Stimulated activated naive CD8-positive, alpha-beta T cell treated with anti-CD3 and anti-CD28 coated beads, Interleukin-15, Interleukin-2, amounts not matched to agents 100 U/mL and 50 U/mL, for 24 hours (primary cell): ENCODE measurements around the gene ADAM15.

Source experiments
- ATAC-seq: fragments of 150-1000 bp; cut with Tn5 transposase; one replicate; pipeline ENCODE4 v1.10.0; 2021
- DNase-seq: peaks from one replicate; pipeline ENCODE4 v3.0.0; 2021

ADAM15 gene

GRCh38 chr1:155050560-155051341 is at the start of gene ADAM15:
Gene ADAM15, plus strand, starts transcription at chr1:155051316. Its CDS starts 71 bp downstream, at chr1:155051387.
- peak; percentile 88 for DNase-seq
- ATAC-seq = peak; percentile 77

- DNase-seq = no peak
- ATAC-seq = no peak
Measured at GRCh38 chr1:155001425-155001674, 49.8 kb upstream of the ADAM15 start.

GRCh38 chr1:155001675-155002463 is 49.2 kb upstream of the ADAM15 start:
- ATAC-seq = peak; percentile 67

DNA sequence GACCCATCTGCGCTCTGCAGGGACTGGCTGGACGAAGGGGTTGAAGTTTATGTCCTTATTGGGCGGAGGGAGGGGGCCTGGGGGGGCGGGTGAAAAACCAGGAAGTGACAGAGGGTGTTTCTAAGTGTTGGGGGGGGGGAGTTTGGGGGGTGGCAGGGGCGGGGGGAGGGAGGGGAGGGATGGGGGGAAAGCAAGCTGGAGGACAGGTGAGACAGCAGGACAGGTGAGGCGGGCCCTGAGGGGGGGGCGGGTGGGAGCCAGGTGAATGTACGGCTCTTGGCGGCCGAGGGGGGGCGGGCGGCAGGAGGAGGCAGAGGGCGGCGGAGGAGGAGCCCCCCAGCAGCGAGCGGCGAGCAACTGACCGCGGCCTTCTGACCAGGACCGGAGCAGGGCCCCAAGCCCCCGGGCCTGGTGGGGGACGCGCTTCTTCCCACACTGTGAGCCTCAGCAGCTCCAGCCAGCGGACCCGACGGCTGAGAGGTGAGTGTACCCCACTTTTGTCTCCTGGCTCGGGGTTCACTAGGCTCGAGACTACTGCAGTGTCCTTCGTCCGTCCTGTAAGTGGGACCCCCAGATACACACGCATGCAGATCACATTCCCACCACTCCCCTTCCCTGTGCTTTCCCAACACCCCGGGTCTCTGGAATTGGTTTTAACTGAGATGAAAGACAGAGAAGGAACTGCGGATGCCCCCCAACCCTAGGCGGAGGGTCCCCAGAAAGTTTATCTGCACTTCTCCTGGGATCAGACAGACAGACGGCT is 48.5 kb upstream of the ADAM15 start, which contains the start of gene ZBTB7B:
Gene ZBTB7B (plus strand): TSS at position 339 of the 763 bp plus-strand sequence. CDS start 11,859 bp downstream, outside the sequence.
- DNase-seq (no peak), ATAC-seq (no peak)

More at GRCh38 chr1:155001675-155002463, 49.2 kb upstream of the ADAM15 start:
- DNase-seq = peak; percentile 99

DNA sequence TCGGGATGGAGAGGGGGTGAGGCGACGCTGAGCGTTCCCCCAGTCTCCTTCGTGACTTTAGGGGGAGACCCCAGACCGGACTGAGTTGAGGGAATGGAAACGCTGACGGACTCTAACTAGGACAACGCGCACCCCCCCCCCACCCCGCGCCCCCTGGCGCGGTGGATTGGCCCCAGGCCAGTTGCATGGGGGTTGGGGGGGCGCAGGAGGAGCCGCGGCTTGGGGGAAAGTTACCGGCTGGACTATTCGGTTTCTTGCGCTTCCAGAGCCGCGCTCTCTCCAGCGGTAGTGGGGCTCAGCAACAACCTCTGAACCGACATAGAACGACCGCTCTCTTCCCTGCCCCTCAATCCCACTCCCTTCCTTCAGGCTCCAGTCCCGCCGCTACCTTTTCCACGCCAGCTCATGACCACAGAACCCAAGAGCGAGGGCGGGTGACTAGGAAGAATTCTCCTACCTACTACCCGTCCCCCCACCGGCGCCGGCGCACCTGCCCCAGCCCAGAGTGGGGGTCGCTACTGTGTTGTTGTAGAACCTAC is 47.8 kb upstream of the ADAM15 start:
- ATAC-seq = no peak
- DNase-seq = no peak

- ATAC-seq (no peak), DNase-seq (no peak)
Measured at GRCh38 chr1:155003766-155004351, 47.3 kb upstream of the ADAM15 start.

DNA sequence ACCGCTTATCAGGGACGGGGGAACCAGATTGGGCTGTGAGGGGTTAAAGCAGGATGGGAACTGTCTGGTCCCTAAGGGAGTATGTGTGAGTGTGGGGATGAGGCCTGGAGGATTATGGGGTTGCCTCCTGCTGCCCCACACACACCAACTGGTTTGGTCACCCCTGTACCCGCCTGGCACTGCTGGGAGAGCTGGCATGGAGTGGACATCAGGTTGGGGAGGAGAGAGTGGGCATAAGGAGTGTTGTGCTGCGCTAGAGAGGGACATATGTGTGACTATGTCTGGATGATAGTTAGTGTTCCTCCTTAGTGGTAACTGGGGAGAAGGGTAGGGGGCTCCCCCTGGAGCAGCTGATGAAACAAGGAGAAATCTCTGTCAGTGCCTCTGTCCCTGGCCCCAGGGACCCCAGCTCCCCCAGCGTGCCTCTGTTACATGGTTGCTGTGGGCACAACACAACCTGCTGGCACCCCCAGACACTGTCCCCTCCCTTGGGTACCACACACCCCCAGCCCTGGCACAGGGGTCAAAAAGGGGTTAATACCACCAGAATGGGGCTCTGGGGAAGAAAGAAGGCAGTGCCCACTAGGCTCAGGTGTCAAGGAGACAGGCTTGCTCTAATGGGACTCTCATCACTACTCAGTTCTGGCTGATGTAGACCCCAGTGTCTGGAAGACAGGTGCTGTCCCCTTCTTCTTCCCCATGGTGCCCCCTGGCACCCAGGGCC is 46.6 kb upstream of the ADAM15 start:
- ATAC-seq (no peak), DNase-seq (no peak)

DNA sequence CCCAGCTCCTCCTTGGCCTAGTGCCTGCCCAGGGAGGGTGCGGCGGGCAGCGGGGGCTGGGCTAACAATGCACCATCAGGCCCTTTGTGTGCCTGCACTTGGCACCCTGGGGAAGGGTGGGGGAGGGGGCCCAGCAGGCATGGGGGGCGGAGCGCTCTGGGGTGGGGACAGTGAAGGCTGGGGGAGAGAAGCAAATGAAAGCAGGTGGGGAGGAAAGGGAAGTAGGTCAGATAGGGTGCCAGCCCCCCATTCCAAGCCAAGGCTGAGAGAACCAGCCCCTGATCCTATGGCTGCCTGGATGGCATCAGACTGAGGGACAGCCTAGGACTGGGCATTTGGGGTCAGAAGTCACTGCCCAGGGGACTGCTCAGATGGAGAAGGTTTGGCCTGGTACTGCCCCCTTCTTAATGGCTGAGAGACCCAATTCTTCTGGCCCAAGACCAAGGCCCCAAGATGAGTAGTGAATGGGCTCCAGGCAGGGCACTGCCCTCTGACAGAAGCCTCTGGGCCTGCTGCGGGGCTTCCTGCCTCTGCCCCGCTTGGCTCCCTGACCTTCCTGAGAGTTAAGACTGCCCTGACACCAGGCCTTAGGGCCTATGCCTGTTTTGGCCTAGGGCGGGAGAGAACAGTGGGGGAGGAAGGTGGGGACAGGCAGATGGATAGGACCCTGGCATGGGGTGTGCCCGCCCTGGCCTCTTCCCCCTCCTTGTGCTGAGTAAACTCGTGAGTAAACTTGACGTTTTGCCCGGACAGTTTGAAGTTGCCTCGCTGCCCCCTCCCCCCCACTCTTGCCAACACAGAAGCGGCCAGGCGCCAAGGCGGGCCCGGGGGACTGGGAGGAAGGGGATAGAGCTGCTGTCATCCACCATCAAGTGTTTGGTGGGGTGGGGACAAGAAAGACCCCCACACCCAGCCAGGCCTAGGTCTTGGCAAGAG is 45.8 kb upstream of the ADAM15 start:
- ATAC-seq (no peak), DNase-seq (no peak)

DNA sequence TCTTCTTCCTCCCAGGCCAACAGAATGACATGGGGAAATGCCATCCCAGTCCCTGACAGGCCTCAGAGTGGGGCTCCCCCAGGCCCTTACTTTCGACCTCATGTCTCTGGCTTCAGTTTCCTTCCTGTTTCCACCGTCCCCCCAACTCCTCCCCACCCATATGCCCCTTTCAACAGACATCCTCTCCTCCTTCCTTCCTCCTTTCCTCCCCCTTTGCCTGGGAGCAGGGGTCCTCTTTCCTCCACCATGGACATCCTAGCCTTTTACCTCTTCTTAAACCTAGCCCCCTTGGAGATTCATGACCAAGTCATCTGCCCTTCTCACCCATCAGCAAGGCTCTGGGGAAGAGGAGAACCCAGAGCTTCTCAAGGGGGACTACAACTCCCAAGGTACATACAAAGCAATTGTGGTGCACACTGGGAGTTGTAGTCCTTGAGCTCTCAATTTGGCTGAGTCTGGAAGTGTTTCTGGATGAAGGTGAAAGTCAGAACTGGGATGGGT is 44.5 kb upstream of the ADAM15 start:
- peak; percentile 66 for DNase-seq
- peak; percentile 51 for ATAC-seq

- no peak for DNase-seq
- no peak for ATAC-seq
Measured at GRCh38 chr1:155007251-155007828, 43.8 kb upstream of the ADAM15 start.

GRCh38 chr1:155008015-155008941 is 42.8 kb upstream of the ADAM15 start:
- DNase-seq = no peak
- ATAC-seq = no peak

DNA sequence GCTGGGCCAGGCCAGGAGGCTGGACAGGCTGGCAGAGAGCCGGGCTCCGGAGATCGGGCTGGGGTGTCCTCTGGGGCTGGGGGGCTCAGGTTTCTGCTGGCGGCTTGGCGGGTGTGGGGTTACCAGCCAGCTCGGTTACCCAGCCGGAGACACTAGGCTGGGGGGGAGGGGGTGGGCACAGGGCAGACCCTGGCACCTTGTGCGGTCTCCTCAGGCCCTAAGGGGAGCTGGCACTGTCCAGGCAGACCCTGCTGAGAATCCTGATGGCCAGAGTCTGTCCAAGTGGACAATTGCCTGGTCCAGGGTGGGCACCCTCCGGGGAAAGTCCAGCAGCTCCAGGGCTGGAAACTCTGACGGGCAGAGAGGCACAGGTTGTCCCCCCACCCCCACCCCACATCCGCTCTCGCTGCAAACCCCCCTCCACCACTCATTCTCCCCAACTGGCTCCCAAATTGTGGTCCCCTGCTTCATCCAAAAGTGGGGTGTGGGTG is 41.9 kb upstream of the ADAM15 start:
- DNase-seq (no peak), ATAC-seq (no peak)

GRCh38 chr1:155009742-155010141 is 41.4 kb upstream of the ADAM15 start:
- no peak for ATAC-seq
- no peak for DNase-seq

DNA sequence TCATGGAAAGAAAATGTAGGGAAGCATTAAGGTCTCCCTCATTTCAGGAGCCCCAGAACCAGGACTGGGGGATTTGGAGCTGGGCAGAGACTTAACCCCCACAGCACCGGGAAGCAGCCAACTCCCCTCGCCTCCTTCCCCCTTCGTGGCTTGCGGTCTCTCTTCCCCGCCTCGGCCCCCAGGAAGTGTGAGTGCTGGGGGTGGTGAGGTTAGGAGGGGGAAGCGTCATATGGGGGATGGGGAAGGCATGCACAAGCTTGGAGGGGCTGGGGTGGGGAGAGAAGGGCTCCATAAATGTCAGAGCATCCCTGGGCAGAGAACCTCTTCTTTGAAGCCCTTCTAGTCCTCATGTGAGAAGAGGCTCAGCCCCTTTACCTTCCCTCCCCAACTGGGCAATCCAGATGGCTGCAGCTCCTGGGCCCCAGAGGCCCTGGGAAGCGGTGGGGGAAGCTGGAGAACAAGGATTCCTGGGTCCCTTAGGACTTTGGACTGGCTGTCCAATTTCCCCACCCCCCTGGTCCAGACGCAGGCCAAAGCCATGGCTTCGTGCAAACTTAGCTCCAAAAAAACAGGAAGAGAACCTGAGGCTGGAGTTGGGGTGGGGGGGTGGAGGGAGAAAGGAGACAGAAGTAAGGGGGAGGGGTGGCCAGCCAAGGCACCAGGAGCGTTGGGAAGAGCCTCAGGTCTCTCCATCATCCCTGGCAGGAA is 40.8 kb upstream of the ADAM15 start:
- no peak for DNase-seq
- no peak for ATAC-seq

DNA sequence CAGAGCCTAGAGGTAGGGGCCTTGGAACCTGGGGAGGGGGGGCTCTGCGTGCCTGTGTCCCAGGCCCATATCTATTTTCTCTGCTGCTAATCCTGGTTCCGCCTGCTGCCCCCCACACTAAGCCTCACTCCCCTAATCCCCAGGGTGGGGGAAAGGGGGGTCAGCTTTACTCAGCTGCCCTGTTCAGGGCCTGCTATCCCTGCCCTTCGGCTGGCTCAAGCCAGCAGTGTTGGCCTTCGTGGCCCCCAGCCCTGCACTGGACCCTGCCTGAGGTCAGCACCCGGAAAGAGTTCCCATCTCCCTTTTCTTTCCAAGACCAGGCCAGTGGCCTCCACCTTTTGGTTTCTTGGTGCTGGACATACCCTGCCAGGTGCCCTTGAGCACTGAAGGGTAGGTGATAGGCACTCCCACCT is 40.1 kb upstream of the ADAM15 start:
- ATAC-seq (no peak), DNase-seq (no peak)

DNA sequence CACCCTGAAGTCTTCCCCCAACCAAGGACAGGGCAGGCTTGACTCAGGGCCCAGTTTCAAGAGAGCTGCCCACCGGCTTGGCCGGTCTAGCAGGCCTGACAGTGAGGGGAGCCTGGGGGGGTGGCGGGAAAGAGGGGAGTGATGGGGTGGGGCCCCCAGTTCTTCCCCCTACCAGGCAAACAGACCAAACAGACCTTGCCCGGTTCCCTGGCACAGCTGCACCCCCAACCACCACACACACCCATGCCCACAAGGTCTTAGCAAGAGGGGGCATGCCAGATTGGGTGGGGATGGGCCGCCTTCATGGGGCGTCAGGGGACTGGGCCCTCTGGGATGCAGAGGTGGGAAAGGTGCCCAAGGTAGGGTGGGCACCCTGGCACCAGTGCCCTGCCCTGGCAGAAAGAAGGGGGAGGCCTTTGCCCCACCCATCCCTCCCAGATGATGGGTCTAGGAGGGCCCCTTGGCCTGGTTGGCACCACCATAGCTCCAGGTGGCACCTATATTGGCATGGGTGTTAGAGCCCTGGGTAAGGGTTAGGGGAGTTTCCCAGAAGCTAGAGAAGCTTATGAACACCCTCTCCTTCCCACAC is 39.6 kb upstream of the ADAM15 start:
- DNase-seq (no peak), ATAC-seq (no peak)

- DNase-seq = no peak
Measured at GRCh38 chr1:155012026-155012546, 39.0 kb upstream of the ADAM15 start.

More at GRCh38 chr1:155012026-155012546, 39.0 kb upstream of the ADAM15 start:
- ATAC-seq = no peak
